NCI-H128 (cell line): Measurements from ENCODE around the gene ITPK1.

ENCODE experiments used
- DNase-seq: peaks from one replicate; lab custom pipeline; 2025; ENCODE audit not compliant: unreplicated experiment; lab: John Stamatoyannopoulos, UW

The ITPK1 gene

GRCh38 chr14:93030761-93031160 lies 85.0 kb downstream of the ITPK1 start:
- DNase-seq = no peak

GRCh38 chr14:93029911-93030508 lies 85.7 kb downstream of the ITPK1 start:
- DNase-seq = no peak

GRCh38 chr14:93029417-93029816 lies 86.3 kb downstream of the ITPK1 start:
- no peak for DNase-seq

GRCh38 chr14:93028724-93029076 lies 87.0 kb downstream of the ITPK1 start:
- no peak for DNase-seq

GRCh38 chr14:93027810-93028723 lies 87.7 kb downstream of the ITPK1 start:
- DNase-seq = no peak

- DNase-seq = no peak
Observed at GRCh38 chr14:93026339-93026738, 89.4 kb downstream of the ITPK1 start.

GRCh38 chr14:93025055-93025454 lies 90.7 kb downstream of the ITPK1 start:
- DNase-seq = no peak

- no peak for DNase-seq
Observed at GRCh38 chr14:93024493-93024892, 91.2 kb downstream of the ITPK1 start.

GRCh38 chr14:93023802-93024434 lies 91.8 kb downstream of the ITPK1 start:
- no peak for DNase-seq

GRCh38 chr14:93023039-93023438 lies 92.7 kb downstream of the ITPK1 start:
- no peak for DNase-seq

- no peak for DNase-seq
Observed at GRCh38 chr14:93019970-93020369, 95.8 kb downstream of the ITPK1 start.

- DNase-seq = no peak
Observed at GRCh38 chr14:93019367-93019843, 96.3 kb downstream of the ITPK1 start.

GRCh38 chr14:93018366-93018765 lies 97.4 kb downstream of the ITPK1 start:
- no peak for DNase-seq

GRCh38 chr14:93017898-93018297 lies 97.8 kb downstream of the ITPK1 start:
- no peak for DNase-seq

- no peak for DNase-seq
Observed at GRCh38 chr14:93017301-93017797, 98.4 kb downstream of the ITPK1 start.

GRCh38 chr14:93016275-93016845 lies 99.4 kb downstream of the ITPK1 start:
- DNase-seq = no peak

GRCh38 chr14:93015505-93015904 lies 100.2 kb downstream of the ITPK1 start:
- DNase-seq = no peak

- no peak for DNase-seq
Observed at GRCh38 chr14:93015064-93015463, 100.7 kb downstream of the ITPK1 start.

- no peak for DNase-seq
Observed at GRCh38 chr14:93014058-93015023, 101.4 kb downstream of the ITPK1 start.
